Omental fat pad (tissue), 4 donors: ENCODE results near the gene TCEA2. TPM values are rescaled to one million over a fixed set of nuclear protein-coding genes. Genes with fewer than 3 reads are reported as not detected.

Source experiments
- ATAC-seq: fragments of 150-250 bp; one replicate; pipeline ENCODE4 v1.9.1; 2016; ENCODE audit warnings: mild to moderate bottlenecking, moderate library complexity; ENCODE audit not compliant: low FRiP score
- DNase-seq: peaks from one replicate; pipeline ENCODE4 v3.0.0-alpha.2; 2019; ENCODE audit warnings: low spot score
- CTCF ChIP-seq, 3 donors: fragments of 450-650 bp; IDR thresholded peaks; one replicate each; pipeline ENCODE4 v1.5.1; 2016 to 2017; ENCODE audit warnings: antibody characterized with exemption in 3 of 3, mild to moderate bottlenecking in 3 of 3, moderate library complexity in 2 of 3
- total RNA-seq, 4 donors: library from RNA; depleted of rRNA; stranded (reverse); fragments of >200 nt; gene quantifications; one replicate each; pipeline ENCODE4 v1.1.0, GENCODE V29; 2016

The TCEA2 gene
- total RNA-seq, 4 donors from 2014 or later = 20.5 to 34.8 (median 23.4) TPM

- ATAC-seq = no peak
- TF ChIP-seq CTCF (IDR thresholded peaks at IDR 0.05) = no peak
- DNase-seq = no peak
Observed at GRCh38 chr20:64045346-64046011, 17.5 kb upstream of the TCEA2 start.

- no peak for TF ChIP-seq CTCF (IDR thresholded peaks at IDR 0.05)
- ATAC-seq = no peak
- no peak for DNase-seq
Observed at GRCh38 chr20:64047046-64047389, 16.0 kb upstream of the TCEA2 start.

GRCh38 chr20:64047968-64048401 lies 15.0 kb upstream of the TCEA2 start:
- TF ChIP-seq CTCF (IDR thresholded peaks at IDR 0.05) = no peak
- DNase-seq (no peak), ATAC-seq (no peak)

DNA sequence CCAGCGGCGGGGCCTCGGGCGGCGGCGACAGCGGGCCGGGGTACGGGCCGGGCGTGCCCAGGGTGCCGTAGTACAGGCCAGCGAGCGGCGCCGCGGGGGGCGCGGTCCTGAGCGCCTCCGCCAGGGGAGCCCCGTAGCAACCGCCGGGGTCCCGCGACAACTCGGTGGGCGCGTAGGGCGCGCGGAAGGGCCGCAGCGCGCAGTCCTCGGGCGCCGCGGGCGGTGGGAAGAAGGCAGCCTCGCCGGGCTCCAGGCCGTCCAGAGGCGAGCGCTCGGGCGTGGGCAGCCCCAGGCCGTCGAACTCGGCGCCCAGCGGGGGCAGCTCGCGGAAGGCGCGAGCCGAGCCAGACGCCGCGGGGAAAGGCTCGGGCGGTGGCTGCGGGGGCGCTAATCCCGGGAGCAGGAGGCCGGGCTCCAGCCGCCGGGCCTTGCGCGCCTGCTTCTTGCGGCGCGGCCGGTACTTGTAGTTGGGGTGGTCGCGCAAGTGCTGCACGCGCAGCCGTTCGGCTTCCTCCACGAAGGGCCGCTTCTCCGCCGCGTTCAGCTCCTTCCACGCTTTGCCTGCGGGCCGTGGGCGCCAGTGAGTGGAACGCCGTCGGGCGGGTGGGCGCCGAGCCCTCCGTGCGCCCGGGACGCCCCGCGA lies 14.5 kb upstream of the TCEA2 start:
- TF ChIP-seq CTCF (IDR thresholded peaks at IDR 0.05) = no peak
- ATAC-seq (no peak), DNase-seq (no peak)

GRCh38 chr20:64049060-64049877 lies 13.7 kb upstream of the TCEA2 start, which contains the start of gene SOX18:
Gene SOX18 (minus strand): TSS chr20:64049639. CDS start chr20:64049516, 123 bp downstream.
- no peak for TF ChIP-seq CTCF (IDR thresholded peaks at IDR 0.05)
- DNase-seq (no peak), ATAC-seq (no peak)

- no peak for ATAC-seq
- no peak for DNase-seq
- TF ChIP-seq CTCF (IDR thresholded peaks at IDR 0.05) = no peak
Observed at GRCh38 chr20:64049878-64050260, 13.1 kb upstream of the TCEA2 start.
